ENCODE data around the gene ST3GAL4.

Gene ST3GAL4

DNA sequence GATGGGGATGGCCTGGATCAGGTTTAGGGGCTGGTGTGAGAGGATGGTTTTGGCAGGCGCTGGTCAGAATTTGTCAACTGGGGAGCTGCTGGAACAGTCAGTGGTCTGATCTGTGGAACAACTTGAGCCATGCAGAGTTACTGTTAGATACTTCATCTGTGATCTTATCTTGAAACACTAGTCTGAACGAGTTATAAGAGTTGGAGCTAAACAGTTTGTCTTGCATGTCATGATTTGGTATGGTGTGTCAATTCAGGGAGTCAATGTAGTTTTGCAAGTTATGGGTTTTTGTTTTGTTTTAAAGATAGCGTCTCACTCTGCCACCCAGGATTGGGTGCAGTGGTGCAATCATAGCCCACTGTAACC lies 54.1 kb downstream of the ST3GAL4 start:
- DNase-seq = no peak

DNA sequence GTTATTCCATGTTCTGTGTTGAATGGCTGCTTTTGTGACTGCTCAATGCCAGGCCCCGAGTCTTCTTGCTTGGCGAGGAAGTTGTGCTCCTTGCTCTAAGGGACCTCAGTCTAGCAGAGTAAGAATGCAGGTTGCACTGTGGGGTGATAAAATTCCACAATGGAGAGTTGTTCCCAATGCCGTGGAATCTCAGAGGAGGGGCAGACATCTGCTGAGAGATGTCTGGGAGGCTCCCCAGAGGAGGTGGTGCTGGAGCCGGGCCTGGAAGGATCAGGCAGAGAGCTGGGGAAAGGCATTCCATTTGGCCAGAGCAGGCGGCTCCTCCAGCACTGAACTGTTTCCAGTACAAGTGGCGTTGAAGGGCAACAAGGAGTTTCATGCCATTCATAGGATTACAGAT lies 55.2 kb downstream of the ST3GAL4 start:
- no peak for DNase-seq

DNA sequence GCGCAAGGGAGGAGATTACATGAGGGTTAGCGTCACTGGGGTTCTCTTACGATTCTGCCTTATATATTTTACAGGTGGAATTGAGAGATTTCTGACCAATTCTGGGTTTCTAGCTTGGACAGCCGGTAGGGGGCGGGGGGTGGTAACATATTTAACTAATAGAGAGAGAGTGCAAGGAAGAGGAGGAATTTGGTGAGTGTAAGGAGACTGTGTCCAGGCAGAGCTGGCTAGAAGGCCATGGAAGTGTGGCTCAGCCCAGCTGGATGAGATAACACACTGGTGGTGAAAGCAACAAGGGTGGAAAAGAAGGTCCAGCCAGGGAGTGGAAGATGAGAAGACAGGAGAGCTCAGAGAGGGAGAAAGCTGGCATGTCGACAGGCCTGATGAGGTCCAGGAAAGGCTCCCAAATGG lies 56.5 kb downstream of the ST3GAL4 start:
- no peak for DNase-seq

DNA sequence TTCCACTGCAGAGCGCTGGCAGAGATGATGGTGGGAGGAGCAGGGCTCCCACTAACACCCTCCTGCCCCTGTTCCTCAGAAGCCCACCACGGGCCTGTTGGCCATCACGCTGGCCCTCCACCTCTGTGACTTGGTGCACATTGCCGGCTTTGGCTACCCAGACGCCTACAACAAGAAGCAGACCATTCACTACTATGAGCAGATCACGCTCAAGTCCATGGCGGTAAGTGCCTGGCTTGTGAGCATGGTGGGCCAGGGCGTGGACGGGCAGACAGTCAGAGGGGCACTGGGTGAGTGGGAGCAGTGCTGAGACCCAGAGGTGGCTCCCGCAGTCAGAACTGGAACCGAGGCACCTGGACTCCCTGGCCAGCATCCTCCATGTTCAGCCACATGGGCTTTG lies 57.9 kb downstream of the ST3GAL4 start:
- DNase-seq = no peak

DNA sequence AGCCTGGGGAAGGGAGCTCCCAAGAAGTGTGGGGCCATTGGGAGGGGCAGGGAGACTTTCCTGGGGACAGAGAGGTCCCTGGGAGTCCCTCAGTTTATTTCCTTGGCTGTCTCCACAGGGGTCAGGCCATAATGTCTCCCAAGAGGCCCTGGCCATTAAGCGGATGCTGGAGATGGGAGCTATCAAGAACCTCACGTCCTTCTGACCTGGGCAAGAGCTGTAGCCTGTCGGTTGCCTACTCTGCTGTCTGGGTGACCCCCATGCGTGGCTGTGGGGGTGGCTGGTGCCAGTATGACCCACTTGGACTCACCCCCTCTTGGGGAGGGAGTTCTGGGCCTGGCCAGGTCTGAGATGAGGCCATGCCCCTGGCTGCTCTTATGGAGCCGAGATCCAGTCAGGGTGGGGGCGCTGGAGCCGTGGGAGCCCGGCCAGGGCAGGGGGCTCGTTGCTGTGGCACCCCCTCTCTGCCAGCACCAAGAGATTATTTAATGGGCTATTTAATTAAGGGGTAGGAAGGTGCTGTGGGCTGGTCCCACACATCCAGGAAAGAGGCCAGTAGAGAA lies 58.4 kb downstream of the ST3GAL4 start:
- no peak for DNase-seq

- DNase-seq = no peak
Observed at GRCh38 chr11:126414615-126415014, 59.1 kb downstream of the ST3GAL4 start.

GRCh38 chr11:126415128-126415527 lies 59.6 kb downstream of the ST3GAL4 start:
- no peak for DNase-seq

DNA sequence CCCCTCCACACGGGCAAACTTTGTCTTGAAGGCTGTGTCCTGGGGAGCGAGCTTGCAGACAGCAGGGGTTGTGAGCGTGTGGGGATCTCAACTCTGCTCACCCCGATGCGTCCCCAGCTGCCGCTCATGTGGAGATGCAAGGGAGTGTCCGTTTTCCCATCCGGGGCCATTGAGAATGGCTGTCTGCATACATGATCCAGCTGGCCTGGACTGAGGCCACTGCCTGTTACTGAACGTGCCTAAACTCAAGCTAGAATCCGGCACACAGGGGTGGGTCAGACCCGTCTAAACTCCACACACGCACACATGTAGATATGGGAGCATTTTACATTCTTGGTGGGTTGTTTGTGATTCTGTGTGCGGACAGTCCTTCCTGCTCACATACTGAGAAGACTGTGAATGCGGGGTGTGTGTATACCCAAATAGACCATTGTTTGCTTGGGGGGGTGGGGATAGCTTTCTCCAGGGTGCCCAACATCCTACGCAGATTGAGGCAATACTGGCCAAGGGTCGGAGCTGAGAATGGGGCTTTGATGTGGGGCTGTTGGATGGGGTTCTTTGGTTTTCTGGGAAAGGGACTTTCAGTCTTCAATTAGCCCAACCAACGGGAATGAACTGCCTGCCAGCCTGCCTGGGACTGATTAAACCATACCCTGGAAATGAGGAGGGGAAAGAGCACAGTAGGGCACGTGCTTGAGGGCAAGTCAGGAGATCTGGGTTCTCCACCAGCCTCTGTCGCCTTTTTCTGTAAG lies 60.4 kb downstream of the ST3GAL4 start:
- DNase-seq = no peak

- peak; percentile 71 to 81 for DNase-seq
Observed at GRCh38 chr11:126416542-126417090, 61.1 kb downstream of the ST3GAL4 start.

GRCh38 chr11:126417091-126417862 lies 61.8 kb downstream of the ST3GAL4 start:
- DNase-seq = no peak

- DNase-seq = no peak
Observed at GRCh38 chr11:126418887-126419286, 63.4 kb downstream of the ST3GAL4 start.

- no peak for DNase-seq
Observed at GRCh38 chr11:126419801-126420697, 64.6 kb downstream of the ST3GAL4 start.

- no peak for DNase-seq
Observed at GRCh38 chr11:126420698-126421256, 65.3 kb downstream of the ST3GAL4 start.

- no peak for DNase-seq
Observed at GRCh38 chr11:126421271-126421671, 65.8 kb downstream of the ST3GAL4 start.

DNA sequence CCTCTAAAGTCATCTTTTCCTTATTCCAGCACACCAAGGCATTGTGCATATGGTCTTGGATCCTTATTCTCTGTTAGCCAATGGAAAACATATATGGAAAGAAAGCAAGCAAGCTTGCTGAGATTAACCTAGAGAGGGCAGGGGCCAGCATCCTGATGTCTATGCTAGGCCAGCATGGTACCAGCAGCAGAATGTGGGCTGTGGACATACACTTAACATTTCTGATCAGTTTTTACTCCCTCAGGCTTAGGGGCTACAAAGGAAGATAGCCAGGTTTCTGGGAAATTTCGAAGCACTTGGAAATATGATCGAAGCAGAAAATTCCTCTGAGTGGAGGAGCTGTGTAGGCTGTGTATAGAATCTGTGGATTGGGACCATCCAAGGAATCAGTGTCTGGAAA lies 67.0 kb downstream of the ST3GAL4 start:
- no peak for DNase-seq

- no peak for DNase-seq
Observed at GRCh38 chr11:126423154-126423553, 67.7 kb downstream of the ST3GAL4 start.

DNA sequence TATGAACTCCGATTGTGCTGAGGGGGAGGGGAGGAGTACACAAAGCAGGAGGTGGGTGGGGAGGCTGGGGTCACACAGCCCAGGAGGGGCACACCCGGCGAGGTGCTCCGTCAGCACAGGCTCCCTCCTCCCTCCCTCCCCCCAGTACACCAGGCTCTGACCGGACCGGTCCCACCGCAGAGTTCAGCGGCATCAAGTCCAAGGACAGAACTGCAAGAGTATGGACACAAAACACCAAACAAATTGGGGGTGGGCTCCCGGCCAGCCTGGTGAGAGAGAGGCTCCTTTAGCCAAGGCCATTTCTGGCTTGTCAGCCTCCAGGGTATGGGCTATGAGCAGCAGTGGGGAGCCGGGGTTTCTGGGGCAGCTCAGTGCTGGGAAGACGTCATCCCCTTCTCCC lies 68.3 kb downstream of the ST3GAL4 start:
- DNase-seq = no peak

DNA sequence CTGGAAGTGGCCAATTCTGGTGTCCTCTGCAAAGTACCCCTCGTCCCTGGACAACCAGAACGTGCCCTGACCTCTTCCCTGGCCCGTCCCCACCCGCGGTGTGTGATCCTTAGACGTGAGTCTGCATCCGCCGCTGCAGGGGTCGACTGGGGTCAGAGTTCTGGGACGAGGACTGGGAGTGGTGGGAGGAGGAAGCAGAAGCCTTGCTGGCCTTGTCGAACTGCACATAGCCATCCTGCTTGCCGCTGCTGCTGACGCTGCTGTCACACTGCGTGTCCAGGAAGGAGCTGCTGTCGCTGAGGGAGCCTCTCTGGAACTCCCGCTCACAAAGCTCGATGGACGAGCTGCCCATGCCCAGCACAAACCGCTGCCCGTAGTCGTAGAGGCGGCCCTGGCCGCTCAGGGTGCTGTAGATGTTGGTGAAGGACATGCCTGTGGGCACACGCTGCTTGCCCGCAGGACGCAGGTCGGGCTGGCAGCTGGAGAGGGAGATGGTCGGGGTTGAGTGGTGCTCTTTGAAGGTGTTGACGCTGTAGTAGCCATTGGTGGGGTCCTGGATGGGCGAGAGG lies 69.1 kb downstream of the ST3GAL4 start:
- no peak for DNase-seq

DNA sequence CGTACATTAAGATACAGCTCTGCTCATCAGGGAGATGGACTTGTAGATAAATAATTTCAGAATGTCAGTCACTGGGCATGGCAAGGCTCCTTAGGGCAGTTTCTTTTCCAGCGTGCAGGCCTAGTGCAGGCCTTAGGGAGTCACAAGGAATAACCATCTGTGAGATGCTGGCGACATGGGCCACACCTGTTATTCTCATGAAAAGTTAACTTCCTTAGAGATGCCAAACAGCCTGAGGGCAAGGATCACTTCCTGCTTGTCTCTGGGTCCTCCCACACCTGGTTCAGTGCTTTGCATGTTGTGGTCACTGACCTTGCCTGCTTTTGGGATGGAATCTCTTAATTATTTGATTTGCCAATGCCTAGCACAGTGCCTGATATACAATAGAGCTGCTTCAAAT lies 70.6 kb downstream of the ST3GAL4 start:
- no peak for DNase-seq

DNA sequence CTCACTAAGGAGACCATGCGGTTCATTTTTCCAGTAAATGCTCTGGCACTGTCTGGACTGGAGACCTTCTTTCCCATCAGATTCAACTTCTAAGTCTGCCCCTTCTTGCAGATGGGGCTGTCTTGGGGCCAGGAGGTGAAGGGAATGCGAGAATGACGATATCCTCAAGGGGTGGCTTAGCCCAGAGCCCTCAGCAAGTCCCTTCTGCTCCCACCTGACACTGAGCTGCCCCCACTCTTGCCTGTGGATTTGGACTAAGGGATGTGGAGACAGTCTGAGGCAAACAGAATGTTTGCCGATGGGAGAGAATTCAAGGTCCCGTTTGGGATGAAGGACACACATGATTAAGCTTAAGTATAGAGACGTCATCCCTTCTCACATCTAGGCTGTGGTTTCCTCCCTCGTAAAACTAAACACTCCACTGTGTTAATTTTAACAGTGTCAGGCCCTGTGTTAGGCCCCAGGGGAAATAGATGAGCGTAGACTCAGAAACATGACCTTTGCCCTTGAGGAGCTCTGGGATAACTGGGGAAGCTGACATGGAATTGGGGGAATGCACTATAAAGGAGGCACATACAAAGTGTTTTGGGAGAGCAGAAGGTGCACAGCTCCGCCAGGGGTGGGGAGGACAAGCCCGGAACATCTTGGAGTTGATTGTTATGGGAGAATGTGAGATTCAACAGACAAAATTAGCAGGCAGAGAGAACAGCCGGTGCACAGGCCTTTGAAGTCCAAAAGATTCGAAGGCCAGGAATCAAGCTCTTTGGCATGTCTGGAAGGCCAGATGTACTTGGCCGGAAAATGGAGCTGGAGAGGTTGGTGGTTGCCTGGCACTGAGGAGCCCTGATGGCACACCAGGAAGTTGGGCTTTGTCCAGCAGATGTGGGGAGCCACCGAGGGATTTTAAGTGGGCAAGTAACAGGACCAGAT lies 71.6 kb downstream of the ST3GAL4 start:
- DNase-seq = no peak

All from CD4-positive, alpha-beta T cell treated with Interleukin-1 beta for 1 hour (primary cell).